OCI-LY1 (cell line): ENCODE measurements around the gene ARHGEF40.

Source experiments
- CTCF ChIP-seq: fragments of 200-600 bp; sonication (generic), shearing (Covaris generic); IDR thresholded peaks from 2 replicates; pipeline ENCODE4 v1.5.1; 2017; ENCODE audit warnings: mild to moderate bottlenecking, antibody characterized with exemption, low read length, moderate library complexity, mixed read lengths
- EZH2 ChIP-seq: fragments of 200-600 bp; sonication (generic), shearing (Covaris generic); IDR thresholded peaks from 2 replicates; pipeline ENCODE4 v1.8.0; 2017; ENCODE audit warnings: borderline replicate concordance, mixed run types, mild to moderate bottlenecking, antibody characterized with exemption, low read length, moderate library complexity, mixed read lengths

- TF ChIP-seq CTCF = no peak
- TF ChIP-seq EZH2 = no peak
Observed at GRCh38 chr14:21093018-21093417, 22.9 kb downstream of the ARHGEF40 start.
